Uterus (tissue), 2 donors: ENCODE data around the gene CLDN14.

Experiments
- POLR2A ChIP-seq, 2 donors: fragments of 450-650 bp; IDR thresholded peaks; one replicate each; pipeline ENCODE4 v1.6.1; 2016; ENCODE audit warnings: antibody characterized with exemption in 2 of 2, mild to moderate bottlenecking in 1 of 2, moderate library complexity in 1 of 2
- TF ChIP-seq, protein P1 (sequence below), 4 experiments: fragments of 200-600 bp in 2 of 4; fragments of 450-650 bp in 2 of 4; sonication (generic) in 2 of 4; IDR thresholded peaks; one replicate each; pipeline ENCODE4 v1.5.1; 2016 to 2019; ENCODE audit warnings: antibody characterized with exemption in 4 of 4, mild to moderate bottlenecking in 2 of 4, moderate library complexity in 1 of 4

DNA sequence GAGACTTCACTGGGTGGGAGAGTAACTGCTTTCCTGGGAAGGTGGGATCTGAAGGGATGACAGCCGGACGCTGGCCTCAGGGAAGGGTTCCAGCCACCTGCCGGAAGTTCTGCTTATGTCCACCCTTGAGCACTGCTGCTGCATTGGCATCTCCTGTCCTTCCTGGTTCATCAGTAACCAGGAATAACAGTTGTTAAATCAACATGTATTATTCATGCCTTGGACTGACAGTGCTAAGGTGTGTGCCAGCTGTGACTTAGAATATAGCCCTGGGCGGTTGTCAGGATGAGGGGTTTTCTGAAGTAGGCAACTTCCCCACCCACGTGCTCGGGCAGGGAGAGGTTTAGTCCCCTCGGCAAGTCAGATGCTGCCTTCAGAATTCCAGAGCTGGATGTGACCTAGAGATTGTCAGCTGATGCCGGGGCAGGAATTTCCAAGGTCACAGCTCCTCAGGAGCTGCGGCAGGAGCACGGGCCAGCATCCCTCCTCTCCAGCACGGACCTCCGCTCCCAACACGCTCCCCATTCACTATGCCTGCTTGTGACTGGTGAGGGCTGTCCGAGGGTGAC, 17.9 kb downstream of the CLDN14 start:
- TF ChIP-seq, protein P1, sequence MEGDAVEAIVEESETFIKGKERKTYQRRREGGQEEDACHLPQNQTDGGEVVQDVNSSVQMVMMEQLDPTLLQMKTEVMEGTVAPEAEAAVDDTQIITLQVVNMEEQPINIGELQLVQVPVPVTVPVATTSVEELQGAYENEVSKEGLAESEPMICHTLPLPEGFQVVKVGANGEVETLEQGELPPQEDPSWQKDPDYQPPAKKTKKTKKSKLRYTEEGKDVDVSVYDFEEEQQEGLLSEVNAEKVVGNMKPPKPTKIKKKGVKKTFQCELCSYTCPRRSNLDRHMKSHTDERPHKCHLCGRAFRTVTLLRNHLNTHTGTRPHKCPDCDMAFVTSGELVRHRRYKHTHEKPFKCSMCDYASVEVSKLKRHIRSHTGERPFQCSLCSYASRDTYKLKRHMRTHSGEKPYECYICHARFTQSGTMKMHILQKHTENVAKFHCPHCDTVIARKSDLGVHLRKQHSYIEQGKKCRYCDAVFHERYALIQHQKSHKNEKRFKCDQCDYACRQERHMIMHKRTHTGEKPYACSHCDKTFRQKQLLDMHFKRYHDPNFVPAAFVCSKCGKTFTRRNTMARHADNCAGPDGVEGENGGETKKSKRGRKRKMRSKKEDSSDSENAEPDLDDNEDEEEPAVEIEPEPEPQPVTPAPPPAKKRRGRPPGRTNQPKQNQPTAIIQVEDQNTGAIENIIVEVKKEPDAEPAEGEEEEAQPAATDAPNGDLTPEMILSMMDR (IDR thresholded peaks at IDR 0.05) = no peak
- no peak for TF ChIP-seq POLR2A (IDR thresholded peaks at IDR 0.05)
